ENCODE measurements around the gene GLT6D1. TPM values are rescaled to one million over a fixed set of nuclear protein-coding genes. Genes with fewer than 3 reads are reported as not detected.
"Not testable (repeated sequence)": the region's sequence is repeated elsewhere in the genome, so short reads cannot be mapped to it uniquely, and the experiment has no call there.

GLT6D1 gene
- total RNA-seq, result not detected

DNA sequence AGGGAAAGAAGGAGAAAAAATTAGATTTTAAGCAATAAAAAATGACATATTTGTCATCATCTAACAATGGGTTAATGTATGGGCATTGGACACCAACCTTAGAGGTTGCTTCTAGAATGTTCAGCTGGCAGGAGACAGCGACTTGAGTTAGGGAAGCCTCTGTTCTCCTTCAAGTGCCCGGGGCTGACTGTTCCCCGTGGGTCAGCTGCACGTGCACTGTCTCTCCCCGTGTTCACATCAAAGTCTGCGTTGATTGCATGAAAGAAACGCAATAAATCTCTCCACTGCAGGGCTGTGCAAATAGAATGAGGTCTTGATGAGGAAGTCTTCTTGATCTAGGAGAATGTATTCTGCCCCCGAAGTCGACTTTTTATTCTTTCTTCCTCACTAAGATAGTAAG lies at the start of gene GLT6D1:
Gene GLT6D1, minus strand, starts transcription at position 345 of the 400 bp plus-strand sequence. CDS start 353 bp downstream, outside the sequence.
- DNase-seq (ENCODE audit: low spot score), result no peak

- DNase-seq (ENCODE audit: low spot score), result no peak
These were observed 49.7 kb upstream of the GLT6D1 start for GRCh38 chr9:135689011-135689410.

GRCh38 chr9:135687216-135687615 lies 47.9 kb upstream of the GLT6D1 start:
- no peak for DNase-seq (ENCODE audit: low spot score)

GRCh38 chr9:135684691-135685090 lies 45.4 kb upstream of the GLT6D1 start:
- DNase-seq (ENCODE audit: low spot score), result no peak

DNA sequence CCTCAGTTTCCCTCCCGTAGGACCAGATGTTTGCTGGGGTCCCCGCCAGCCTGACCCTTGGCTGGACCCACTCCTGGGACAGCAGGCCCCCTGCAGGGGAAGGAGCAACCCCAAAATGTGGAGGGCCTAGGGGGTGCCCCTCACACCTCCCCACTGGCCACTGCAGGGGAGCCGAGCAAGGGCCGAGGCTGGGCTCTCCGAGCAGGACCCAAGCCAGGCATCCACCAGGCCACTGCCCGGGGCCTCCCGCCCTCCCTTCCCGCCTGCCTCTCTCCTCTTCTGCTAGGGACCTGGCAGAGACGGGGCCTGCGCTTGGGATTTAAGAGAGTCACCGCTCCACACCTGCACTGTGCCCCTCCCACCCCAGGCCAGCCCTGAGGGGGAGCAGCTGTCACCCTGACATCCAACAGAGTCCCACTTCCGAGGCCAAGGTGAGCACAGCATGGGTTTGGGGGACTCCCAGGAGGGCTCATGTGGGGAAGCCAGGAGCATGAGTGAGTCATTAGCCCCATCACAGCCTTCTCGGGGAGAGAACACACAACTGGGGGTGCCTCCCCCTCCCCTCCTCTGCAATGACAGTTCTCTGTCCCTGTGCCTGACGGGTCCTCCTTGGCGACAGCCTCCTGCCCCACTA lies 44.2 kb upstream of the GLT6D1 start:
- no peak for DNase-seq (ENCODE audit: low spot score)

DNA sequence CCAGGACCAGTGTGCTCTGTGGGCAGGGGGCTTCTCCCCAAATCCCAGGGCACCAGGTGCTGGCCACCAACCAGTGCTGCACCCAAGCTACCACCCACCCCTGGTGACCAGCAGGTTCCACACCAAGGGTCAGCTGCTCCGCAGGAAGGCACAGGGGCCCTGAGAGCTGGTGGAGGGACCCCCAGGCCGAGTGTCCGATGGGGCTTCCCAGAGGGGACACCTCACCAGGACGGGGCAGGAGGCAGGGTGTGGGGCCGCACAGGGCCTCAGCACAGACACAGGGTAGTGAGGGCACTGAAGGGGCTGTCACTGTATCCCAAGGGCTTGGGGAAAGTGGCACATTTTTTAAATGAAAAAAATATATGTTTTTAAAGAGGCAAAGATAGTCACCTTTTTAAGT lies 41.8 kb upstream of the GLT6D1 start:
- no peak for DNase-seq (ENCODE audit: low spot score)

DNA sequence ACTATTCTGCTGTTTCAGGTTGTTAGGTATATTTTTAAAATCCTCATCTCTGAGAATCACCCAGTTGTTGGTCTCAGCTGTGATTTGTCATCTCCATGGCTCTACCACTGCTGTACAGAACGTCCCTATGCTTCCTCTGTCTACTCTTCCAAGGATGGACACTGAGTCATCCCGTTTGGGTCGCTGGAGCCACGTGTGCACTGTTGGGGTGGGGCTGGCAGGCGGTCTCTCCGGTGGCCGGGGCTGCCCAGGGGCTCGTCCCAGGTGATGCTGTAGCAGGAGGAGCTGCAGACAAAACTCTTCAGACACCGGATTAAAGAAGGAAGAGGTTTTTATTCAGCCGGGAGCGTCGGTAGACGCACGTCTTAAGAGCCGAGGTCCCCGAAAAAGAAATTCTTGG lies 40.7 kb upstream of the GLT6D1 start:
- DNase-seq (ENCODE audit: low spot score), result no peak

DNA sequence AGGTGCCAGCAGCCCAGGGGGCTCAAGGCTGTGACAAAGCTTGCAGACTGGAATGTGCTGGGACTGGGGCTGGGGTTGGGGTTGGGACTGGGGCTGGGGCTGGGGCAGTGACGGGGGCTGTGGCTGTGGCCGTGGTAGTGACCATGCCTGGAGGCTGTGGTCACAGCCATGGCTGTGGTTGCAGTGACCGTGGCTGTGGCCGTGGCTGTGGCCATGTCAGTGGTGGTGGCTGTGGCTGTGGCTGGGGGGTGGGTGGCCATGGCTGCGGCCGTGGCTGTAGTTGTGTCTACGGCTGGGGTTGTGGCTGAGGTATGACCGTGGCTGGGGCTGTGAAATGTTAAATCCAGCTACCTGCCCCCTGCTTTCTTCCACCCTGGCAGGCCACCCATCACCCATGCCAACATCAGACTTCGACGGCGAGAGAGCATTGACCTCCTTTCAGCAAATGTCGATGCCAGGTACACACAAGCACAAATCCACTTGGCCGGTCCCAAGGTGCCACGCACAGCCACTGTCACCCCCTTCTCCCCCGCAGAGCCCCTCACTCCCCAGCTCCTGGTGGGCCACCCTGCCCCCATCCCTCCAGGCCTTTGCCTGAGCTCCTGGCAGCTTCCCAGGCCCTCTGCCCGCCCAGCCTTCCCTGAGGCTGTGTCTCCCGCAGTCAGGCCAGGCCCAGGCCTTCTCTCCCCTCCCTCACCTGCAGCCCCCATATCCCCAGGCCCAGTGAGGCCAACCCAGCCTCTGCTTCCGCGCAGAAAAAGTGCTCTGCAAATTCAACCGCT lies 39.1 kb upstream of the GLT6D1 start:
- no peak for DNase-seq (ENCODE audit: low spot score)

- no peak for DNase-seq (ENCODE audit: low spot score)
These were observed 38.4 kb upstream of the GLT6D1 start for GRCh38 chr9:135677641-135678168.

GRCh38 chr9:135676891-135677290 lies 37.6 kb upstream of the GLT6D1 start:
- no peak for DNase-seq (ENCODE audit: low spot score)

- DNase-seq (ENCODE audit: low spot score), result no peak
These were observed 35.6 kb upstream of the GLT6D1 start for GRCh38 chr9:135674977-135675376.

GRCh38 chr9:135673941-135674340 lies 34.6 kb upstream of the GLT6D1 start:
- DNase-seq (ENCODE audit: low spot score), result no peak

- DNase-seq (ENCODE audit: low spot score), result not testable (repeated sequence)
These were observed 33.4 kb upstream of the GLT6D1 start for GRCh38 chr9:135672786-135673185.

DNA sequence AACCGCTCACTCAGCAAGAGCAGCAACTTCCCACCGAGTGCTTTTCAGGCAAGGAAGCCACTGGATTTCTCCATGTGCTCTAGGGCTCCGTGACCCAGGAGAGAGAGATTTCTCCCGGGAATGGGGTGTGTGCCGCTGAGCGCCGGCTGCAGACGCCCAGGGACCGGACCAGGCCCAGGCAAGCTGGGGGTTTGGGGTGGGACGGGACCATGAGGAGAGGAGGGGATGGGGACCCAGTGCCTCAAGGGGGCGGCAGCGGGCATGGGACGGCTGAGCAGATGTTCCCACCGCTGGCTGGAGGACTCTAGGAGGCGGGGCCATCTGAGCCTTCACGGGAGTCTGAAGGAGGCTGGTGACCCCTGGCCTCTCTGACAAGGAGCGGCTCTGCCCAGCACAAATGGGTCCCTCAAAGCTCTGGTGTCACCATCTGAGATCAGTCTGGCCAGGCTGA lies 32.3 kb upstream of the GLT6D1 start:
- no peak for DNase-seq (ENCODE audit: low spot score)

- no peak for DNase-seq (ENCODE audit: low spot score)
These were observed 31.6 kb upstream of the GLT6D1 start for GRCh38 chr9:135670721-135671590.

DNA sequence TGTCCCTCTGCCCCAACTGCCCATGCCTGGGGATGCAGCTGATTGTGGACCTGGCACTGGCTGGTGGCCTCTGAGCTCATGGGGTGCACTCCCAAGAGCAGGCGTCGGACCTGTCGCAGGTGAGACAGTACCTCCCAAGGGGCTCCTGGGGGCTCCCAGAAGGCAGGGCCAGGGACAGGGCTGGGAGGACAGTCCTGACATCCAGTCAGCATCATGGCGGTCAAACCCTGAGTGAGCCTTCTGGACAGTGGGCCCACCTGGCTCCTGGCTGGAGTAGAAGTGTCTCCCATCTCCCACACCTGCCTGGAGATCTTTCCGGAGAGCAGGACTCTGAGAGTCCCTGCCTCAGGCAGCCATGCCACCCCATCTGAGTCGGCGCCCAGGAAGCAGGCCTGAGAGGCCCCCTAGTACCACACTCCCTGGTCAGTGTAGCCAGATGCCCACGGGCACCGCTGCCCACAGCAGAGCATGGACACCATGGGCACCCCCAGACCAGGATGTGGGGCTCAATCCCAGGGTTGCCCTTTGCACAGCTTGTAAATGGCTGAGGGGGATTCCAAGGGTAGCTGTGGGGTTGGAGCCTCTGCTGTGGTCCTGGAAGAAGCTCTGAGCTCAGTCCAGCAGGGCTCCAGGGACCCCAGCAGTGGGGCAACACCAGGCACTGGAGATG lies 30.4 kb upstream of the GLT6D1 start:
- no peak for DNase-seq (ENCODE audit: low spot score)

GRCh38 chr9:135669018-135669417 lies 29.7 kb upstream of the GLT6D1 start:
- not testable (repeated sequence) for DNase-seq (ENCODE audit: low spot score)

DNA sequence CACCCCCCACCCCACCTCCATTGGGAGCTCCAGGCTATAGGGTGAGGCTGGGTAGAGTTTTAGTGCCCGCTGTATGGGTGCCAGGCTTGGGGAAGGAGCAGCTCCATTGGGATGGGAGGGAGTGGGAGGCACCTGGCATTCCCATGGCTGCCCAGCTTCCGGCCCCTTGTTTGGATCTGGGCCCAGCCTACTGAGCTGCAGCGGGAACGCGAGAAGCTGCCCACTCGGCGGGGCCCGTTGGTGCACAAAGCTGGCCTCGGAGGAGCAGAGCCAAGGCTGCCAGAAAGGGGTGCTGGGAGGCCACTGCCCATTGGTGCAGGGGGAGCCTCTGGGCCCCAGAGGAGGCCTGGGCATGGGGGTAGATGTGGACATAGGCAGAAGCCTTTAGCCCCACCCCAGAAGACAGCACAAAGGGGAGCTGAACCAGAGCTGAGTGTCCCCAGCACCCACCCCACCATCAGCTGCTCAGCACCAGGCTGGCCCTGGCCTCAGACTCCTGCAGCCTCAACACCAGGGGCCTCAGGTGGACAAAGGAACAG lies 28.2 kb upstream of the GLT6D1 start:
- DNase-seq (ENCODE audit: low spot score), result no peak

- no peak for DNase-seq (ENCODE audit: low spot score)
These were observed 27.5 kb upstream of the GLT6D1 start for GRCh38 chr9:135666534-135667462.

- no peak for DNase-seq (ENCODE audit: low spot score)
These were observed 26.5 kb upstream of the GLT6D1 start for GRCh38 chr9:135665795-135666189.

All from mucosa of gallbladder (tissue), 1 donor.